HG02884 (cell line): Measurements from ENCODE around the gene GRM2.

Experiments
- ATAC-seq: cut with Tn5 transposase; IDR thresholded peaks from one replicate; pipeline ENCODE4 v1.9.1; 2021; ENCODE audit warnings: mild to moderate bottlenecking, moderate library complexity; ENCODE audit not compliant: unreplicated experiment

GRM2 gene

DNA sequence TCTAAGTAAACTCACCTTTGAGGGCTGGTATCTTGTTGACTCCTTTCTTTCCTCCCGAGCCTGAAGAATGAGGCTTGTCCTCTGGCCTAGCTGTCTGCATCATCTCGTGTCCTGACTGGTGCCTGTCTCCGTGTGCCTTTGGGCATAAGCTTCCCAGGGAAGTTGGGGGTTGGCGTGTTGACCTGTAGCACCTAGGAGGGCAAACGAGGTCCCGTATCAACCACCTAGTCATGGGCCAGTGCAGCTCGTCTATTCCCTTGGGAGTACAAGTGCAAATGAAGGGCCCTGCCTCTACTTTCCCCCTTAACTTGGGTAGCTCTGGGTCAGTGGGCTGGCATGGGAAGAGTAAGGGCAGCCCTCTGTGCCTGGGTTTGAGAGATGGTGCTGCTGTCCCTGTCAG lies 27.1 kb upstream of the GRM2 start:
- ATAC-seq = no peak

DNA sequence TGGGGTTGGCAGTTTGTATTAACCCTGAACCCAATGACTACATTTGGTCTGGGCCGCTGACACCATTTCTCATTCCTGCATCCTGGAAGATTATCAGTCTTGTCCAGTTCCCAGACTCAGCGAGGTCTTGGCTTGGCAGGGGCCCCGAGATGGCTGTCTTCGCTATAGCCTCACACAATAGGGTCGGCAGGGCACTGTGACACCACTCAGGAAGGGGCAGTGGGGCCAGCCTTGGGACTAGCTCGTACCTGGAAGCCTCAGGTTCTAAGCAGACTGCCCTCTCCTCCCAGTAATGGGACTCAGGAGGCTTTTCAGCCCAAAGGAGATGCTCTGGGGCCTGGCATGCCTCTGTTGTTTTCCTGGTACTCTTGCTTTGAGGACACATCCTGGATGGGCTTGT lies 26.7 kb upstream of the GRM2 start:
- no peak for ATAC-seq

DNA sequence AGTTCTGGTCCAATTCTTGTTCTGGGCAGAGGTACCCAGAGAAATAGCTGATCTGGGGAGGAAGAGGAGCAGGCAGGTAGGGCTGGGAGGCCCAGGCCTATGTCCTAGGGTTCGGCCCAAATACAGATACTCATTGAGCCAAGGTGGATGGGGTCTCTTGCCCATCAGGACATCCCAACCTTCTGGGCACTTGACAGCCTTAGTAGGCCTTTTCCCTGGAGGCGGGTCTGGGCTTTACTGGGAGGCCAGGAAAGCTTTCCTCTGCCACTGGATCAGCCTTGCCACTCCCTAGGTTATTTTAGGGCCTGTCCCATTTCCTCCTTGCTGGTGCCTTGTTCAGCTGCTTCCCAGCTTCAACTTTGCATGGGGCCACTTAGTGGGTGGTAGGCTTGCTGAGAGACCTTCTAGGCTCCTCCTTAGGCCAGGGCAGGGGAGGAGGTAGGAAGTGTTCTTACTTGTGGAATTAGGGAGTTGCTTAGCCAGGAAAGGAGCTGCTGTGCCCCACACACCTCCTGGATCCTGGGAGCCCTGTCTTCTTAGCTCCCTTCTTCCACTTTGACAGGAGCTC lies 26.1 kb upstream of the GRM2 start:
- ATAC-seq = no peak

DNA sequence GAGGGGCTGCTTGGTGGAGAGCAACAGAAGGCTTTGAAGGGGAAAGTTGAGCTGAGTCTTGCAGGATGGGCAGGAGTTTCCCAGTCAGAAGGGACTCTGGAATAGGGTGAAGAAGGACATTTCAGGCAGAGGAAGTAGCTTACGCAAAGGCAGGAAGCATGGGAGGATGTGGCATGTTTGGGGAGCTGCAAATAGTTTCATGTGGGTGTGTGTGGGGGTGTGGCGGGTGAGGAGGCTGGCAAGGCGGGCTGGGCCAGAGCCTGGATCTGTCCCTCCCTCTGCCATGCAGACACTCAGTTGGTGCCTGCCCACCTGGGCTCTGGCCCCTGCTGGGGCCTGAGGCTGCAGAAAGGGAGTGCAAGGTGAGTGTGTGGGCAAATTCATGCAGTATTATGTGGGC lies 25.4 kb upstream of the GRM2 start:
- no peak for ATAC-seq

DNA sequence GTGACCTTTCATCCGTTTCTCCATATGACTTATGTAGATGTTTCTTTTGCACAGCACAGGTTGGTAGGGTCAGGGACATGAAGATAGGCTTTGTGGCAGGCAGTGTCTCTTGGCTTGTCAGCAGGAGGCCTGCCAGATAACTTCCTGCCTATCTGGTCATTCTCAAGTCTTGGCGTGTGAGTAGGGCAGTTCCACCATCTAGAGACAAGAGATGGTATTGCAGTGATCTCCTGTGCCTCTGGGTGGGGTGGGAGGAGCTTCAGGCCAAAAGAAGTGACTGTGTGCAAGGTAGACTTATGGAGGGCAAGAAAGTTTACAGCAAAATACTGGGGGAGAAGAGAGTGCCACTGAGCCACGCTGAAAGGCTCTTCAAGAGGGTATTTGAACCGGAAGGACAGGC lies 24.8 kb upstream of the GRM2 start:
- ATAC-seq = peak; percentile 85

DNA sequence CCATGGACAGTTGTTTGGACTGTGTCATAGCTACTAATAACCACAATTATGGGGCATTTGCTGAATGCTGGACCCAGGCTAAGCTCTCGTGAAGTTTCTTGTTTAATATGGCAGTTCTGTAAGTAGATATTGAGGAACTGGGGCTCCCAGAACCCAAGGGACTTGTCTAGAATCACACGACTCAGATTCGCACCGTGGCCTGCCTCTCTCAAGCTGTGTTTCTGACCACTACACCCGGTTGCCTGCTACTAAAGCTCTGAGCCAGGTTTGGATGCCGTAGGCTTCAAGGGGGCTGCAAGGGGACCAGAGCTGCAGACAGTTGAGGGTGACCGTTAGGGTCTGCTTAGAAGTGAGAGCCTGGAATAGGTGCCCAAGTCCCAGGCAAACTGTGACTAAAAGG lies 24.3 kb upstream of the GRM2 start:
- ATAC-seq = no peak

DNA sequence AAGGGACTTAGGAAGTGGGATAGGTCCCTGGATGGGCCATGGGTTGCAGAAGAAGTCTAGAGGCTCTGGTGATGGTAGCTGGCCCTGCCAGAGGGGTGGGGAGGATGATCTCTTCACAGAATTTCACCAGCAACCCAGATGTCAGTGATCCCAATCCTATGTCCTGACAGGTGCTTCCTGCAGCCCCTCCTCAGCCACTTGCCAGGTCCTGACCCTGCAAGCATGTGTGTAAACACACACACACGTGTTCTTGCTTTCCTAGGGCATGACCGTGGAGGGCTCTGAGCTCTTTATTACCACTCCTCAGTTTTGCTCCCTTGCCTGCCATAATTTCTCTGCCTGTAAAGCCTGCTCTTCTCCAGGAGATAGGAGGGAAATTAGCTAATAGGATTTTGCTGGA lies 23.3 kb upstream of the GRM2 start:
- ATAC-seq = no peak

DNA sequence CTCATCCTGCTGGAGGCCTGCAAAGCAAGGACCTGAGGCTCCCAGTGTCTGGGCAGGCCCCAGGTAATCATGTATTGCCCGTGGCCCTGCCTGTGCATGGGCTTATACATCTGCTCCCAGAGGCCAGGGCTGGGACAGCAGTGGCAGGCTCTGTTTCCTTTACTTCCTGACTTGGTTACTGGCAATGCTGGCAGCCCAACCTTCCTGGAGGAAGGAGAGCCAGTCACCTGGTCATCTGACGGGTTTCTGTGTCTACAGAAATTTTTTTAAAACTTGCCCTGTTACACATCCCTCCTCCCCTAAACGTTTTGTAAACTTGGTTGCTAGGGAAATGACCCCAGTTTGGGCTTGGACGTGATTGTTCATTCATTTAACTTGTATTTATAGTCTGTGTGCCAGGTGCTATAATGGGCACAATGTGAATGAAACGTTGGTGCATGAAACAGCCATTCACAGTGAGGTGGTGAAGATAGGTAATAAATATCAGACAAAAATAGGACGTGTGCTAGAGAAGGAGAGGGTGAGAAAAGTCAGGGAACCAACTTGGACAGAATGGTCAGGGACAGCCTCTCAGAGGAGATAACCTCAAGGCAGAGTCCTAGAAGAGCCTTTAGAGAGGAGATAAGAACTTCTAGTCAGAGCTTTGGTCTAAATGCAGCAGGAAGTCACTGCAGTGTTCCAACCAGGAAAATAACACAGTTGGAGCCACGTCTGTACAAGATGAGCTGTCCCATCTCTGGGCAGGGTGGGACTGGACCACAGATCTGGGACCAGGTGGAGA lies 21.7 kb upstream of the GRM2 start:
- ATAC-seq = no peak

DNA sequence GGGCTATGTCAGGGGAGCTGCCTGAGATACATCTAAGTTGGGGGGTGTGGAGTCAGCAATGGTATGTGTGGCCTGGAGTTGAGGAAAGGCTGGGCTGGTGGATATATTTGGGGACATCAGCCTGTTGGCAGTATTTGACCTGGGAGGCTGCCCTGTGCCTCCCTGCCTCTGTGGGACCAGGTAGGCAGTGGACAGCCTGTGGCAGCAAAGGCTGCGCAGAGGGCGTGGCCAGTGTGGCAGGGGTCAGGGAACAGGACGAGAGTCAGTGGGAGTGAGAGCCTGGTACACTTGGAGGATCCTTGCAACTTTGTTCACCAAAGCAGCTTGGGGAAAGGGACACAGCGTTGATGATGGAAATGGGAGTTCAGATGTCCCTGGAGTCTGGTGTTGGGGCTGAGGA lies 20.8 kb upstream of the GRM2 start:
- no peak for ATAC-seq

DNA sequence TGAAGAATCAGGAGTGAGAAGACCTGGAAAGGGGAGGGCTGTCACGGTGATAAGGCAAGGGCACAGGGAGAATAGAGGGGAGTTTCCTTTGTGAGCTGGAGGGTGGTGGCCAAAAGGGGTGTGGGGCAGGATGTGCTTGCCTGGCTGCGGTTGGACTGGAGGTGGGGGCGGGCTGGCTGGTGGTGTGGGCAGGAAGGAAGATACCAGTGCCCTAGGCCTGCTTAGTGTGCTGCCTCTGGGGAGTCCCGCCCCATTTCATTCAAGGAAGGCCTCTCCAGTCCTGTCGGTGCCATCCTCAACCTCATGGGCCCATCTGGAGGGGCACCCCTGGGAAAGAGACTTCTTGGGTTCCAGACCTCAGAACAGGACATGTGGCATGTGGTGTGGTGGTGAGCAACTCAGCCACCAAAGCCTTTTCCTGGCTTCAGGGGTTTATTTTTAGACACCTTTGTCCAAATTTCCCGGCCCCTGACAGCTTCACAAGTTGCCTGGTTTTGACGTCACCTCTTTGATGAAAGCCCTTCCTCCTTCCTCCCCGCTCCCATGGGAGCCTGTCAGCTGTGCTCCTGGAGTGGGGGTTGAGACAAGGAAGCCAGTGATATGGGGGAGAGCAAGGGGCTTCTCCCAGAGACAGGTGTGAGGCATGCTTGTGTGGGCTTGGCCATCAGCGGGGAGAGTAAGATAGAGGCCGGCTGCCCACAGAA lies 20.2 kb upstream of the GRM2 start:
- ATAC-seq = no peak

DNA sequence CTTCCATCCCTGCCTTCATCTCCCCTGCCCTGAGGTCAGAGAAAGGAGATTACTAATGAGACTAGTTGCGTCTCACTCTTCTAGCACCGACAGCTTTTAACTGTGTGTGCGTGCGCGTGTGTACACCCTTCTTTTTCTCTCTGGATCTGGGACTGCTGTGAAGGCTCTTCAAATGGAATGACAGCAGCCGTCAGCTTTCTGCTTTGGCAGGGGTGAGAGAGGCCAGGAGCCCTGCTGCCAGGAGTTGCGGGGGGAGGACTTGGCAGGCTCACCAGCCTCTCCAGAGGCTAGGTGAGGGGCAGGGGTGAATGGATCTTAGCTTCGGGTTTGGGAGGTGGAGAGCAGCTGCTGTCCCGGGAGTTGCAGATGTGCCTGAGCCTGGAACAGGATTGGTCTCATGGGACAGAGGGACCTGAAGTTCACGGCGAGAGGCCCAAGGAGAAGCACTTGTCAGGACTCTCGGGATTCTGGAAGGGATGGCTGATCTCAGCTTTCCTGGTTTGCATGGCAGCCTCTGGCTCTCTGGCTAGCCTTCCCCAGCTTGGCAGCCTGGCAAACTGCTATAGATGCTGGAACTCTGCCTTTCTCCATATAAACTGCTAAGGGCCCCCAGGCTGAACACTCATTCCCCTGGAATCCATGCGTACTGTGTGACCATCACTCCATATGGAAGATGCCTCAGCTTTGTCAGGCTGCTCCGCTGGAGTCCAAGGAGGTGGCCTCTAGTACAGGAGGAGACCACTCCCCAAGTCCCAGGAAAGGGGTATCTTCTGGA lies 19.2 kb upstream of the GRM2 start:
- no peak for ATAC-seq

DNA sequence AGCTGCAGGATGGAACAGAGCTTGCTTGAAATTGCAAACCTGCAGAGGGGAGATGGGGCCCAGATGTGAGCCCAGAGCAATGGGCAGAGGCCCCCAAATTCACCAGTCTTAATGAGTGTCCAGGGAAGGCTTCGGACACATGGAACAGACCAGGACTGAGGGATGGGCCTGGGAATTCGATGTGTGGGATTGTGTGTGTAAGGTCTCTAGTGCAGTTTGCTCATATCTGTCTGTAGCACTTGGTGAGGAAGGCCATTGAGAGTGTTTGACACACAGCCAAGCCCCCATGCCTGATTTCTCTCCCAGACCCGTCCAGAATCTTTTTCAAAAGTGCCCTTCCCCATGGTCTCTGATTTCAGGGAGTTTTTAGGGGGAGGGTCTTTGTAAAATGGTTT lies 18.7 kb upstream of the GRM2 start:
- no peak for ATAC-seq

DNA sequence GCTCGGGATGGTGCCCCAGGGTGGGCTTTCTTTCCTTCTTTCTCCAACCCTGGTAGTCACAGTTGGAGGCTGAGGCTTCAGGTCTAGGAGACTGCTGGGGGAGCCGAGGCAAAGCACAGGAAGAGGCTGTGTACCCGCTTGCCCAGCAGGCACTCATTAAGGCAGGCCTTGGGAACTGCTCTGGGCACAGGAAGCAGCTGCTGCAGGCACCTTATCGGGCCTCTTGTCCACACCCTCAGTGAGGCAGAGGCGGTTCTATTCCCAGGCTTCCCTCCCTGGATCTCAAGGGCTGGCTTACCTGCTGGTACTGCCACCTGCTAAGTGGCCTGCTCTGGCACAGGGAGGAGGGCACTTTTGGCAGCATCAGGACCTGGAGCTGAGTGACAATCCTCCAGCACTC lies 15.8 kb upstream of the GRM2 start:
- no peak for ATAC-seq

DNA sequence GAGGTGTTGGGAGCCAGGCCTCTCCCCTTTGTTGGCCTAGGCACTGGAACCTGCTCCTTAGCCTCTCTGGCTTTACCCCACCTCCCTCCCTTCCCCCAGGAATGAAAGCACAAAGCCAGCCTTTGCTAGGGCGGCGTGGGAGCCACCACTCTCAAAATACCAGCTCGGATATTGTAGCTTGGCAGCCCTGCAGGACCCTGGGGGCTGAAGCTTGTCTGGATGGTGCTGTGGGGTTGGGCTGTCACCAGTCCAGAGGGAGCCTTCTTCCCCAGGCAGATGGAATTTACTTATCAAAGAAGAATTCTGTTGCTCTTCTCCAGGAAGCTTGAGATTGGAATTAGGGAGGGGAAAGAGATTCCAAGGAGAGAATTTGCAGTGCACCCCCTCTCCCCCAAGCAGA lies 14.9 kb upstream of the GRM2 start:
- ATAC-seq = no peak

DNA sequence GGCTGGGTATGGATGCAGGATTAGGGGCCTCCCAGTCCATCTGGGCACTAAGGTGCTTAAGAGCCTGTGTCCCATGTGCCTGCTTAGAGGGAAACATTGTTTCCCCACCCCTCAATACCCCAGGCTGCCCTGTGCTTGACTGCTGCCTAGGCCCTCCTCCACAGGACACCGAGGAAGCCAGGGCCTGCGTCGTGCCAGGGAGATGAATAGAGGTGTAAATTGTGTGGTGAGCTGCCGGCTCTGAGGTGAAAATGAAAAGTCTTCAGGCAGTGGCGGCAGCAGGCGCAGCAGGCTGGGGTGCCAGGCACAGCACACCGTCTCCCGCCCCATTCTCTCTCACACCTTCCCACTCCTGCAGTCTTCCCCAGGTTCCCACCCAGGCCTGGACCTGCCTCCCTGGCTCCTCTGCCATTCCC lies 13.9 kb upstream of the GRM2 start:
- ATAC-seq = no peak

DNA sequence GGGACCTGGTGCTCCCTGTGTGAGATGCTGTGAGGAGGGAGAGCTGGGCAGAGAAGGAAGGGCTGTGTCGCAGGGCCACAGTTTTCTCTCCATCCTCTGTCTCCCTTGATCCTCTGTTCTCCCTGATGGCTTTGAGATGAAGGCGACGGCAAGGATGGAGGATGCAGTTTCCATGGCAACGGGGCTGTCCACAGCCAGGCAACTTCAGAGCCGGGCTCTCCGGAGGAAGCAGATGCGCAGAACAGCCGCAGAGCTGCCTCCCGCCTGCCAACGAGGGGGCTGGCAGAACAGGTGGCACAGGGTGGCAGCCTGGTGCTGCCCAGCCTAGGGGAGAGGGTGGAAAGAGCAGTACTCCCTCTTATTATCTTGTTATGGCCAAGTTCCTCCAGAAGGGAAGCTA lies 9.9 kb upstream of the GRM2 start:
- no peak for ATAC-seq

DNA sequence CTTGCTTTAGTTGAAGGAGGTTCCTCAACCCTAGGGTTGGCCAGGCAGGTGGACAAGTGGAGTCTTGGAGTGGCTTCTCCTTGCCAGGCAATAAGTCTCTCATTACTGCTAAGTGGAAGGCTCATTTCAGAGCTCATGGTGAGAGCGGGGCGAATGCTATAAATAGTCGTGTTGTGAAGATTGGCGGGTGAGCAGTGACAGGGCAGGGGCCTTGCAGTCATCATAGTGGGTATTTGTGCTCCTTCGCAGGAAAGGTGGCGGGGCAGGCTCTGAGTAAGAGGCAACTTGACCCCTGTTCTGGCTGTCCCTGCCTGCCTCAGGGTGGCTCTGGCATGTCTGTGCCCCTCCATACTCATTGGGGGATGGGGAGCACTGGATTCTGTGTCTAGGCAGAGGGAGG lies 8.7 kb upstream of the GRM2 start:
- ATAC-seq = no peak

DNA sequence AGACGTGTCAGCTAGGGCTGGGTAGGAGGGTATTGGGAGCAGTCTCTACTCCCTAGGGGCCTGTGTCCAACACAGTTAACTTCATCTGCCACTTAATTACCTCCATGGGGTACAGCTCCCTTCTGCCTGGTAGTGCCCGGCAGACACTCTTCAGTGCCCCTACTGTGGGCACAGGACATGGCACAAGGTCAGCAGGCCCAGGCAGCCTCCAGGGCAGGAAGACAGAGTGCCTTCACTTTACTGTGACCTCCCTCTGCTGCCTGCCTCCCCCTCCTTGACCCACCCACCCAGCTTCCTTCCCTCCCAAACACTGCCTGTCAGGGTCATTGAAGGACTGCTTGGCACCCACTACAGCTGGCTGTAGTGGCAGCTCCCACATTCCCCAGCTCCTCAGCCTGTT lies 6.5 kb upstream of the GRM2 start:
- ATAC-seq = no peak

DNA sequence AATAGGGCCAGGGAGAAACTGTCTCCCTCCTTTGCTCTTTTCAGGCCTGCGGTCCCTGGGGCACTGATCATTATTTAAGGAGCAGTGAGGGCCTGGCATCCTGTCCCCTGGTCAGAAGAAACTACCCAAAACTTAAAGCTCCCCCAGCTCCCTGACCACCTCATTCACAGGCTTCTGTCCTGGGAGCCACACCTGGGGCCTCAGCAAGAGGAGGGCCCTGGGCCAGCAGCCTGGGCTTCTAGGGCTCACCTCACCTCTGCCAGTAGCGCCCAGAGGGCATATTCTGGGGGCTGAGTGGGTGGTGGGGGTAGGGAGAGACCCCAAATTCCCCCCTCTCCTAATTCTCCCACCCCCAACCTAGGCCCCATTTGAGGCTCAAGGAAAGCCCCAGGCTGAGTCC lies 4.7 kb upstream of the GRM2 start:
- ATAC-seq = no peak

DNA sequence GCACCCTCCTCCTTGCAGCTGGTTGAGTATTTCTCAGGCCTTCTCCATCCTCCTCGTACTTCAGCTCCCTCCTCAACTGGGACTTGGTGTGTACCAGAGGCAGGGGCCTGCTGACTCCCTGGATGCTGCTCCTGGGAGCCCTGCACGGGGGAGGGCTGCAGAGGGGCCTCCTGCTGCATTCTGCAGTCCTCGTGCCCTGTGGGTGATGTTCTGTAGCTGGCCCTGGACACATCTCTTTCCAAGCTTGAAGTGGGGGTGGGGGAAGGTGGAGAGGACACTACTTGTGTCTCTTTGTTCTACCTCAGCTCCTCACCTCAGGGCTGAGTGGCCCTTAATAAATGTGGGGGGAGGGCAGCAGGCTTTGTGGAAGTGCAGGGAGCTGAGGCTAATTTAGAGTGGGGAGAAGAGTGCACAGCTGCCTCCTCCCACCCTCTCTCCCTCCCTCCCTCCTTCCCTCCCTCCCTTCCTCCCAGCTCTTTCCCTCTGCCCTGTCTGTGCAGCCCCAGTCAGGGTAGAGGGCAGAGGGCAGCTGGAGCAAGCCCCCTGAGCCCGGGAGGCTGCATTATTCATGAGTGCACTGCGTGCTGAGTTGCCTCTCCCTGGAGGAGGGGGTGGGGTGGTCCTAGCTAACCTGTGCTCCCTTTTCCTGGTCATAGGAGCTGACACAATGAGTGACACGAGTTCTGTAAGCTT lies 3.7 kb upstream of the GRM2 start:
- ATAC-seq = no peak
